Lower leg skin (tissue), 4 donors: ENCODE results near the gene METTL24. TPM values are rescaled to one million over a fixed set of nuclear protein-coding genes. Genes with fewer than 3 reads are reported as not detected.

Source experiments
- DNase-seq, 2 donors: peaks; one replicate each; pipeline ENCODE4 v3.0.0-alpha.2; 2019; ENCODE audit warnings: low spot score in 2 of 2
- H3K4me3 ChIP-seq: fragments of 200-600 bp; sonication (generic); 2 replicates; pipeline ENCODE4 v1.5.1; 2017; ENCODE audit warnings: mild to moderate bottlenecking, low read depth; ENCODE audit not compliant: poor library complexity, severe bottlenecking
- POLR2A ChIP-seq, 2 donors: fragments of 450-650 bp; IDR thresholded peaks; one replicate each; pipeline ENCODE4 v1.6.1; 2016 to 2017; ENCODE audit warnings: antibody characterized with exemption in 2 of 2, mild to moderate bottlenecking in 1 of 2, moderate library complexity in 1 of 2
- WGBS, 2 donors: methylation state at CpG; one replicate each; pipeline ENCODE4 v1.1.5; 2018; 5-methylcytosine and 5-hydroxymethylcytosine counted together
- intact Hi-C: fragments of 100-400 bp; cut with DNase I; formaldehyde crosslinking; loops from one replicate; pipeline ENCODE4 v1.15.0; 2023; ENCODE audit warnings: low total_unique reads
- total RNA-seq, 4 donors: library from RNA; depleted of rRNA; stranded (reverse); fragments of >200 nt; gene quantifications; one replicate each; pipeline ENCODE4 v1.1.0, GENCODE V29; 2016
- TF ChIP-seq, protein P1 (sequence below), 3 donors: fragments of 450-650 bp; IDR thresholded peaks; one replicate each; pipeline ENCODE4 v1.5.1; 2016; ENCODE audit warnings: antibody characterized with exemption in 3 of 3, mild to moderate bottlenecking in 3 of 3, moderate library complexity in 2 of 3

METTL24 gene
- total RNA-seq, 4 donors from 2014 or later, result 0.22 to 2.5 (median 1.8) TPM; not detected in 1

- intact Hi-C loops, result no loop called here
- TF ChIP-seq, protein P1, sequence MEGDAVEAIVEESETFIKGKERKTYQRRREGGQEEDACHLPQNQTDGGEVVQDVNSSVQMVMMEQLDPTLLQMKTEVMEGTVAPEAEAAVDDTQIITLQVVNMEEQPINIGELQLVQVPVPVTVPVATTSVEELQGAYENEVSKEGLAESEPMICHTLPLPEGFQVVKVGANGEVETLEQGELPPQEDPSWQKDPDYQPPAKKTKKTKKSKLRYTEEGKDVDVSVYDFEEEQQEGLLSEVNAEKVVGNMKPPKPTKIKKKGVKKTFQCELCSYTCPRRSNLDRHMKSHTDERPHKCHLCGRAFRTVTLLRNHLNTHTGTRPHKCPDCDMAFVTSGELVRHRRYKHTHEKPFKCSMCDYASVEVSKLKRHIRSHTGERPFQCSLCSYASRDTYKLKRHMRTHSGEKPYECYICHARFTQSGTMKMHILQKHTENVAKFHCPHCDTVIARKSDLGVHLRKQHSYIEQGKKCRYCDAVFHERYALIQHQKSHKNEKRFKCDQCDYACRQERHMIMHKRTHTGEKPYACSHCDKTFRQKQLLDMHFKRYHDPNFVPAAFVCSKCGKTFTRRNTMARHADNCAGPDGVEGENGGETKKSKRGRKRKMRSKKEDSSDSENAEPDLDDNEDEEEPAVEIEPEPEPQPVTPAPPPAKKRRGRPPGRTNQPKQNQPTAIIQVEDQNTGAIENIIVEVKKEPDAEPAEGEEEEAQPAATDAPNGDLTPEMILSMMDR (IDR thresholded peaks at IDR 0.05), result no peak
- no peak for TF ChIP-seq POLR2A (IDR thresholded peaks at IDR 0.05)
- no peak for DNase-seq
- H3K4me3 ChIP-seq, result no peak overlapping the region
- WGBS, 2 donors, result 70 to 75% methylated on average over 6 of the region's 6 CpGs
Measured at GRCh38 chr6:110322151-110322873, 35.8 kb downstream of the METTL24 start.

DNA sequence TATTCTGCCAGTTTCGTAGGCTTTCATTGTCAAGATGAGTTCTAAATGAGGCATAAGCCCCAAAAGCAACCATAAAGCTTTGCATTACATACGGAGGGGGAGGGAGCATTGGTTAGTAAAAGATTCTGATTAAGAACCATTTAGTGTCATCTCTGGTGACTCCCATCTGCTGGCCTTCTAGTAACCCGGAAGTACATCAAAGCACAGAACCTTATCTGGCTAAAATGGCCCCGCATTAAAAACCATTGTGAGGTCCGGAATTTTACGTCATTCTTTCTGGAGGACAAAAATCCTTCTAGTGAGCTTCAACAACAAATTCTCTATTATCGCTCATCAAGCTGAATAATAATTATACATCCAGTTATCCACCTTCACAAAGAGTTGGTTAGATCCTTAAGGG, 37.8 kb downstream of the METTL24 start:
- DNase-seq, result no peak
- no peak for TF ChIP-seq POLR2A (IDR thresholded peaks at IDR 0.05)
- TF ChIP-seq, protein P1 (IDR thresholded peaks at IDR 0.05), result no peak
- WGBS, 2 donors, result 92 to 94% methylated on average over 7 of the region's 7 CpGs
- H3K4me3 ChIP-seq, result no peak overlapping the region
- intact Hi-C loops, result no loop called here

- WGBS, 2 donors, result 89 to 93% methylated on average over 2 of the region's 2 CpGs
- no peak overlapping the region for H3K4me3 ChIP-seq
- TF ChIP-seq, protein P1 (IDR thresholded peaks at IDR 0.05), result no peak
- TF ChIP-seq POLR2A (IDR thresholded peaks at IDR 0.05), result no peak
- intact Hi-C loops, result no loop called here
- DNase-seq, result no peak
Measured at GRCh38 chr6:110319843-110320242, 38.3 kb downstream of the METTL24 start.

DNA sequence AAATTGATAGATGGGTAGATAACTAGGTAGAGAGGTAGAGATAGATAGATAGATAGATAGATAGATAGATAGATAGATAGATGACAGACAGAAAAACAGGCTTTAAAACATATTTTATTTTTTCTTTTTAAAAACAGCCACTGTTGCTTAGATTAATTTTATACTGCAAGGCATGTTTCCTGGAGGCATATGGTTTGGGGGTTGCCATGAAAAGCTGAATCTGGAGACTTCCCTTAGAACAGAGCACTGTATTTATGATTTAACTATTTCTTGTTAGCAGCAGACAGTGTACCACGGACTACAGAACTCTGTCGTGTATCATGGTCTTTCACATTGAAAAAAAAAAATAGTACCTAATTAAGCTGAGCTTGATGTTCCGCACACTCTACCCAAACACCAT, 38.8 kb downstream of the METTL24 start:
- TF ChIP-seq POLR2A (IDR thresholded peaks at IDR 0.05), result no peak
- TF ChIP-seq, protein P1 (IDR thresholded peaks at IDR 0.05), result no peak
- DNase-seq, result no peak
- WGBS, 2 donors, result 93 to 94% methylated on average over 3 of the region's 3 CpGs
- no peak overlapping the region for H3K4me3 ChIP-seq
- intact Hi-C loops, result no loop called here

- intact Hi-C loops, result no loop called here
Measured at GRCh38 chr6:110318971-110319370, 39.2 kb downstream of the METTL24 start.

More at GRCh38 chr6:110318971-110319370, 39.2 kb downstream of the METTL24 start:
- TF ChIP-seq, protein P1 (IDR thresholded peaks at IDR 0.05), result no peak
- no peak for TF ChIP-seq POLR2A (IDR thresholded peaks at IDR 0.05)
- 83 to 84% methylated on average over 3 of the region's 3 CpGs for WGBS, 2 donors
- no peak for DNase-seq
- H3K4me3 ChIP-seq, result no peak overlapping the region
